Measurements from ENCODE around the gene KLHDC10.
"Not testable (repeated sequence)": the region's sequence is repeated elsewhere in the genome, so short reads cannot be mapped to it uniquely, and the experiment has no call there.

Gene KLHDC10

DNA sequence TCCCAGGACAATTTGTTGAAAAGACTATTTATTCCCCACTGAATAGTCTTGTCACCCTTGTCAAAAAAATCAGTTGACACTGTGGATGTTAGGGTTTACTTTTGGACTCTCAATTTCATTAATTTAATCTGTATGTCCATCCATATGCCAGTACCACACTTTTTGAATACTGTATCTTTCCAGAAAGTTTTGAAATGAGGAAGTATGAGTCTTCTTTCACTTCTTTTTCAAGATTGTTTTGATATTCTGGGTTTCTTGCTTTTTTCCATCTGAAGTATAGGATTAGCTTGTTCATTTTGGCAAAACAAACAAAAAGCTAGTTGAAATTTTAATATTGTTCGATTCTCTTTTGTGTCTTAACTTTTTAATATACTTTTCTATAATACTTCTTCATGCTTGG is 21.7 kb downstream of the KLHDC10 start:
- DNase-seq = no peak
- Mint-ChIP-seq H3K27ac (no peak overlapping the region), H3K9me3 (no peaks in the 10 kb centered on the region), H3K4me3 (no peak overlapping the region), H3K27me3 (no peaks in the 10 kb centered on the region), H3K4me1 (ENCODE audit: low read depth) (peaks cover 35% of the 10 kb centered on the region), H3K36me3 (ENCODE audit: low read depth) (peaks cover 11% of the 10 kb centered on the region)

DNA sequence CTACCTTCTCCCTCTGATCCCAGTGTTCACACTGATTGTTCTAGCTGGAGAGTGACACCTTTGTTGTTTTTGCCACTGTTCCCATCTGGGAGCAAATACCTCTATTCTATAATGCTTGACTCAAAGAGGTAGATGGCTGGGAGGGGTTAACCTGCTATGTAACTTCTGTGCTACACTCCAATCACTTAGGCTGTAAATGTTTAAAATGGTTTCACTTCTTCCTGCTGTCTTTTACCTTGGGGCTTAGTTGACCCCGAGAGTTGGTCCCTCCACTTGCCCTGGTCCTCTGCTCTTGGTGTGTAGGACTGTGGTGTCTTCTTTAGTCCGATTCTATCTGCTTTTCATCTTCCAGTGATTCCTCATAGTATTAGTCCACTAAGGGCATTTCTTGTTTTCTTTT is 22.3 kb downstream of the KLHDC10 start:
- Mint-ChIP-seq H3K4me3 (no peak overlapping the region), H3K4me1 (ENCODE audit: low read depth) (peaks cover 30% of the 10 kb centered on the region), H3K27ac (no peak overlapping the region), H3K9me3 (no peaks in the 10 kb centered on the region), H3K36me3 (ENCODE audit: low read depth) (peaks cover 11% of the 10 kb centered on the region), H3K27me3 (no peaks in the 10 kb centered on the region)
- no peak for DNase-seq

DNA sequence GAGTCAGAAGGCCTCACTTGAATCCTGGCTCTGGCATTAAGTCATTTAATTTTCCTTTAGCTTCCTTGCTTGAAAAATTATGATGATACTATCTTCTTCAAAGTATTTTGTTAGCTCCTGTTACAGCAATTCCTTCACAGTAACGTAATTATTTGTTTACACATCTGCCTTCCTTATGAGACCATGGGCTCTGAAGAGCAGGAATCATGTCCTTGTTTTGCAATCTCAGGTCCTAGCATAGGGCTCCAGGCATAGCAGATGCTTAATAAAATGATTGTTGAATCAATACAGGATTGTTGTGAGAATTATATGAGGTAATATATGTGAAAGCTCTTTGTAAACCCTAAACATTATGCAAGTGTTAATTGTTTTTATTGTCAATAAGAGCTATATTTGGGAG is 25.5 kb downstream of the KLHDC10 start:
- no peak for DNase-seq
- Mint-ChIP-seq H3K27ac (no peak overlapping the region), H3K4me3 (no peak overlapping the region), H3K36me3 (ENCODE audit: low read depth) (peaks cover 5% of the 10 kb centered on the region), H3K27me3 (no peaks in the 10 kb centered on the region), H3K4me1 (ENCODE audit: low read depth) (peaks cover 19% of the 10 kb centered on the region), H3K9me3 (no peaks in the 10 kb centered on the region)

DNA sequence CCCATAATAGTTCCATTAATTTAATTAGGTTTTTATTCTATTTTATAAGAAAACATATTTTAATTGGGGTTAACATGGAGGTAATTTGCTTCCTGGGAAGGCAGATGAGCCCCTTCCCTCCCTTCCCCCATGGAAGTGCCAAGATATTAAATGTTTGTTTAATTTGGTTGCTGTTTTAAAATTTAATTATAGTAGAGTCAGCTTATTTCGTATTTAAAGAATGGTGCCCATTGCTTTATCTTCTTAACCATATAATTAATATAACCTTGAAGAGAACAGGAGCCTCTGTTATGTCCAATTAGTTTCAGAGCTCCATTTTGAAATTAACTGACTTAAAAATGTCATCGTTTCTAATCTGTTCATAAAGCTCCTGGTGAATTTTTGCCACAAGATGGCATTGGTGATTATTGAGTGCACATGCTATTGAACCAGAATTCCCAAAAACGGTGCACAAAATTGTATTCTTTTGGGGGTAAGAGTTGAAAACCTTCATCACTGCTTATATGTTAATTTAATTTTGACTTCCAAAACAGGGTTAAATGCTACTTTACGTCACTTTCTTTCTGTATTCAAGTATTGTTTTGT is 26.0 kb downstream of the KLHDC10 start:
- Mint-ChIP-seq H3K9me3 (no peaks in the 10 kb centered on the region), H3K27me3 (no peaks in the 10 kb centered on the region), H3K27ac (no peak overlapping the region), H3K36me3 (ENCODE audit: low read depth) (no peaks in the 10 kb centered on the region), H3K4me1 (ENCODE audit: low read depth) (peaks cover 14% of the 10 kb centered on the region), H3K4me3 (no peak overlapping the region)
- no peak for DNase-seq

DNA sequence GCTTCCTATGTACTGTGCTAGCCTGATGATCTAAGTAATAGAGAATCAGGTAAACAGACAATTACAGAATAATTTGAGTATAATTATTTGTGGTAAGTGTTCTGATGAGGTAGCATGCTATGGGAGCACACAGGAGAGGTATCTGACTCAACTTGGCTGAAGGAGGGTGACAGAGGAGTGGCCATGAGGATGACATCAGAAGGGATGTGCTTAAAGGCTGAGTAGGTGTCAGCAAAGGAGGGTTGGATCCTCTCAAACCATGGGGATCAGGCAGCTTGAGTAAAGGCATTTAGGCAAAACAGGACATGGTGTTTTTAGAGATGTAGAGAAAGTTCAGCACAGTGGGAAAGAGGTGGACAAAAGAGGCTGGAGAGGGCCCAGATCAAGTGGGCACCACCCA is 29.0 kb downstream of the KLHDC10 start:
- Mint-ChIP-seq H3K27me3 (no peaks in the 10 kb centered on the region), H3K4me3 (no peak overlapping the region), H3K27ac (no peak overlapping the region), H3K4me1 (ENCODE audit: low read depth) (no peaks in the 10 kb centered on the region), H3K36me3 (ENCODE audit: low read depth) (no peaks in the 10 kb centered on the region), H3K9me3 (no peaks in the 10 kb centered on the region)
- DNase-seq = no peak

DNA sequence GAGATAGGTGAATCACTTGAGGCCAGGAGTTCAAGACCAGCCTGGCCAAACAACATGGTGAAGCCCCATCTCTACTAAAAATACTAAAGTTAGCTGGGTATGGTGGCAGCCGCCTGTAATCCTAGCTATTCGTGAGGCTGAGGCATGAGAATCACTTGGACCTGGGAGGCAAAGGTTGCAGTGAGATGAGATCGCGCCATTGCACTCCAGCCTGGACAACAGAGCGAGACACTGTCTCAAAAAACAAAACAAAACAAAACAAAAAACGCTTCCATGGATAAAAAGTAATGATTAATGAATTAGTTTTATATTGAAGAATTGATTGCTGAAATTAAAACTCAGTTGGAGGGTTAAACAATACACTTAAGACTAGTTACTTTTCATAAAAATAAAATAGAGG is 32.3 kb downstream of the KLHDC10 start:
- Mint-ChIP-seq H3K9me3 (no peaks in the 10 kb centered on the region), H3K4me3 (no peak overlapping the region), H3K4me1 (ENCODE audit: low read depth) (no peaks in the 10 kb centered on the region), H3K27ac (no peak overlapping the region), H3K36me3 (ENCODE audit: low read depth) (no peaks in the 10 kb centered on the region), H3K27me3 (no peaks in the 10 kb centered on the region)
- DNase-seq = no peak

DNA sequence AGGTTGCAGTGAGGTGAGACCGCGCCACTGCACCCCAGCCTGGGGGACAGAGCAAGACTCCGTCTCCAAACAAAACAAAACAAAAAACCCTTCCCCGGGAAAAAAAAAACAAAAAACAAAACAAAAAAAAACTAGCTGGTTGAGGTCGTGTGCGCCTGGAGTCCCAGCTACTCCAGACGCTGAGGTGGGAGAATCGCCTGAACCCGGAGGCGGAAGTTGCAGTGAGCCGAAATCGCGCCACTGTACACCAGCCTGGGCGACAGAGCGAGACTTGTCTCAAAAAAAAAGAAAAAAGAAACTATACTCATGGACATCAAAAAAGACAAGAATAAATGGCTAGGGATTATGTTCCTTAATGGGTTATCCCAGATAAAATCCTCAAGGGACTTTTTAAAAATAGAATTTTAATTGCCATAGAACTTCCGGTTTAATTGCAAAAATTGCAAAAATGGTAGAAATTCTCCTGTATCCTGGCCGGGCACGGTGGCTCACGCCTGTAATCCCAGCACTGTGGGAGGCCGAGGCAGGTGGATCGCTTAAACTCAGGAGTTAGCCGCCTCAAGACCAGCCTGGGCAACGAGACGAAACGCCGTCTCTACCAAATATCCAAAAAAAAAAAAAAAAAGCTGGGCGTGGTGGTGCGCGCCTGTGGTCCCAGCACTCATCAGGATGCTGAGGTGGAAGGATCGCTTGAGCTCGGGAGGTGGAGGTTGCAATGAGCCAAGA is 37.8 kb downstream of the KLHDC10 start:
- no peak for DNase-seq
- H3K4me3 Mint-ChIP-seq = no peak overlapping the region
- no peaks in the 10 kb centered on the region for H3K9me3 Mint-ChIP-seq
- H3K27me3 Mint-ChIP-seq = no peaks in the 10 kb centered on the region
- H3K27ac Mint-ChIP-seq = no peak overlapping the region
- no peaks in the 10 kb centered on the region for H3K4me1 Mint-ChIP-seq (ENCODE audit: low read depth)
- H3K36me3 Mint-ChIP-seq (ENCODE audit: low read depth) = no peaks in the 10 kb centered on the region

DNA sequence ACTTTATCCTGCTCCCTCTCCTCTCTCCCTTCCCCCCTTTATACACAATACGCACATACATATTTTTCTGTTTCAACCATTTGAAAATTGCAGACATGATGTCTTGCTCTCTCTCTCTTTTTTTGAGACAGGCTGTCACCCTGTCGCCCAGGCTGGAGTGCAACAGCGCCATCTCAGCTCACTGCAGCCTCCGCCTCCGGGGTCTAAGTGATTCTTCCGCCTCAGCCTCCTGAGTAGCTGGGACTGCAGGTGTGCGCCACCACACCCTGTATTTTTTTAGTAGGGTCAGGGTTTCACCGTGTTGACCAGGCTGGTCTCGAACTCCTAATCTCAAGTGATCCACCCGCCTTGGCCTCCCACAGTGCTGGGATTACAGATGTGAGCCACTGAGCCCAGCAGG is 38.5 kb downstream of the KLHDC10 start:
- Mint-ChIP-seq H3K4me3 (no peak overlapping the region), H3K4me1 (ENCODE audit: low read depth) (no peaks in the 10 kb centered on the region), H3K27ac (no peak overlapping the region), H3K36me3 (ENCODE audit: low read depth) (no peaks in the 10 kb centered on the region), H3K27me3 (no peaks in the 10 kb centered on the region), H3K9me3 (no peaks in the 10 kb centered on the region)
- no peak for DNase-seq

DNA sequence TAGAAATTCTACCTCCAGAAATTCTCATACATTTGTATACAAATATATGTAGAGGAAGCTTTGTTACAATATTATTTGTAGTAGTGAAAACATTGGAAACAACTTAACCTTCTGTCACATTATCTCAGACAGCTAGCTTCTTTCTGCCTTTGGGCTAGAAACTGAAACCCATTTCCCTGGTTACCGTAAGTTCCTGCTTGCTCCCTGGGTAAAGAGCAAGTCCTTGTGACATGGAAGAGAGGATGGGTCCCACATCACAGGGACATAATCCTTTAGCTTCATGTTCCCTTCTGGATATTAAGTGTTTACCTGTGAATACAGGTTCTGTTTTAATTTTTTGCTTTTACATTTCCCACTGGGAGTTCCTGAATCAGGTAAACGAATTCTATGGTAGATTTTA is 41.8 kb downstream of the KLHDC10 start:
- DNase-seq = no peak
- Mint-ChIP-seq H3K27me3 (no peaks in the 10 kb centered on the region), H3K27ac (no peak overlapping the region), H3K36me3 (ENCODE audit: low read depth) (no peaks in the 10 kb centered on the region), H3K4me3 (no peak overlapping the region), H3K9me3 (no peaks in the 10 kb centered on the region), H3K4me1 (ENCODE audit: low read depth) (peaks cover 5% of the 10 kb centered on the region)

DNA sequence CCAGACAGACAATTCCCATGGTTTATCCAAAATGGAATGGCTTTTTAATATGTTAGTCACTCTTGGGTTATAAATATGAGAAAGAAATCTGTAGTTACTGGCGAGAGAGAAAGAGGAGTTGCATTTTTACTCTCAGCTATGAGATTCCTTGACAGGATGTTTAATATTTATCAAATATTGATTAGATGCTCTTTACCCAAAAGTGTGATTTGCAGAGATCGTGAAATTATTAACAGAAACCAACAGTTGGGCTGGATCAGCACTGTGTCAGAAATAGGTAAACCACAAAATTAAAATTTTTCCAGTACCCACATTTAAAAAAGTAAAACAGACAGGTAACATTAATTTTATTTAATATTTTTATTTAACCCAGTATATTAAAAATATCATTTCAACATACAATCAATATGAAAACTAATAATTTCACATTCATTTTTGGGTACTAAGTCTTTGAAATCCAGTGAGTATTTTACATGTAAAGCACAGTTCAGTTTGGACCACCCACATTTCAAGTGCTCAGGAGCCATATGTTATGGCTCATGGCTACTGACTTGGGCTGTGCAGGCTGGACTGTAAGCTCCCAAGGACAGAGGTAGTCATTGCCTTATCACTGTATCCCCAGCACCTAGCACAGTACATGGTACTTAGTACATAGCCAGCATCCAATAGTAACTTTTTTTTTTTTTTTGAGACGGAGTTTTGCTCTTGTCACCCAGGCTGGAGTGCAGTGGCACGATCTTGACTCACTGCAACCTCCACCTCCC is 42.5 kb downstream of the KLHDC10 start:
- Mint-ChIP-seq H3K27ac (no peak overlapping the region), H3K9me3 (no peaks in the 10 kb centered on the region), H3K36me3 (ENCODE audit: low read depth) (no peaks in the 10 kb centered on the region), H3K4me3 (no peak overlapping the region), H3K27me3 (no peaks in the 10 kb centered on the region), H3K4me1 (ENCODE audit: low read depth) (peaks cover 5% of the 10 kb centered on the region)
- DNase-seq = no peak

DNA sequence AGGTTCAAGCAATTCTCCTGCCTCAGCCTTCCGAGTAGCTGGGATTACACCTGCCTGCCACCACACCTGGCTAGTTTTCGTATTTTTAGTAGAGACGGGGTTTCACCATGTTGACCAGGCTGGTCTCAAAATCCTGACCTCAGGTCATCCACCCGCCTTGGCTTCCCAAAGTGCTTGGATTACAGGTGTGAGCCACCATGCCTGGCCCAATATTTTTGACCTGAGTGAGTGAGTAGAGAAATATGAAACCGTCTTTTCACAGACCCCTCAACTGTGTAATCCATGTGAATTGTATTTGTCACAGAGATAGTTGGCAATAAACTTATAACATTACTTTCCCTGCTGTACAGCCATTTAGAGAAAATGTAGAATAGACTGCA is 43.1 kb downstream of the KLHDC10 start:
- H3K27me3 Mint-ChIP-seq; H3K36me3 Mint-ChIP-seq (ENCODE audit: low read depth); H3K4me3 Mint-ChIP-seq; H3K27ac Mint-ChIP-seq; DNase-seq; H3K9me3 Mint-ChIP-seq; H3K4me1 Mint-ChIP-seq (ENCODE audit: low read depth): not testable (repeated sequence)

DNA sequence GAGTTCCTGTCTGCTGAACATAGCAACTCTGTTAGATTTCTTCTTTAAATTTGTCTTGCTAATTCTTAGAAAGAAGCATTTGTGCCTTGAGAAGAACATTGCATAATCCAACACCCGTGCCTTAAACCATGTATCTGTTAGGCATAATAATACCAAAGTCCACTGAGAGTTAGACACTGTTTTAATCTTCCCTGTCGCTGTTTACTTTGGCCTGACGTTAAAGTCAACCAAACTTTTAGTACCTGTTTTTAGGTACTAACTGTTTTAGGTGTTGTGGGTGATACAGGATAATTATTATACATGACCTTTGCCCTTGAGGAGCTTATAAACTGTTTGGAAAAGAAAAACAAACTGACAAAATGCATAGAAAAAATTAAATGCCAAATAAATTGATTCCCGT is 43.6 kb downstream of the KLHDC10 start:
- Mint-ChIP-seq H3K36me3 (ENCODE audit: low read depth) (peaks cover 8% of the 10 kb centered on the region), H3K27me3 (no peaks in the 10 kb centered on the region), H3K4me1 (ENCODE audit: low read depth) (peaks cover 9% of the 10 kb centered on the region), H3K4me3 (no peak overlapping the region), H3K27ac (no peak overlapping the region), H3K9me3 (no peaks in the 10 kb centered on the region)
- no peak for DNase-seq

DNA sequence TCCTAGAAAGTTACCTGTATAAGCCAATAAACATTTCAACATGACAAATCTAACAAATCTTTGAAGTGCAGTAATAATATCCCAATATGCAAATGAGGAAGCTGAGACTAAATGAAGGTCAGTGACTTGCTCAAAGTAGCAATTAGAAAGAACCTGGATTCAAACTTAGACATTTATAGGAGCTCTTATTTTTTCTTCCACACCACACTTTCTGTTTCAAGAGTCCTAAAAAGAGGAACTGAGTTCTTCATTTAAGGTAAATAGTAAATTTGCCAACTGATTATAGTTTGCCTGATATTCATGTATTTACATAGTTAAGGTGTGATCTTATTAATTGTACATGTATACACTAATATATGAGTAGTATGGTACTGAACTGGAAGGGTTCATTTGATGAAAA is 44.0 kb downstream of the KLHDC10 start:
- Mint-ChIP-seq H3K36me3 (ENCODE audit: low read depth) (peaks cover 8% of the 10 kb centered on the region), H3K27ac (no peak overlapping the region), H3K4me3 (no peak overlapping the region), H3K27me3 (no peaks in the 10 kb centered on the region), H3K4me1 (ENCODE audit: low read depth) (peaks cover 9% of the 10 kb centered on the region), H3K9me3 (no peaks in the 10 kb centered on the region)
- no peak for DNase-seq

DNA sequence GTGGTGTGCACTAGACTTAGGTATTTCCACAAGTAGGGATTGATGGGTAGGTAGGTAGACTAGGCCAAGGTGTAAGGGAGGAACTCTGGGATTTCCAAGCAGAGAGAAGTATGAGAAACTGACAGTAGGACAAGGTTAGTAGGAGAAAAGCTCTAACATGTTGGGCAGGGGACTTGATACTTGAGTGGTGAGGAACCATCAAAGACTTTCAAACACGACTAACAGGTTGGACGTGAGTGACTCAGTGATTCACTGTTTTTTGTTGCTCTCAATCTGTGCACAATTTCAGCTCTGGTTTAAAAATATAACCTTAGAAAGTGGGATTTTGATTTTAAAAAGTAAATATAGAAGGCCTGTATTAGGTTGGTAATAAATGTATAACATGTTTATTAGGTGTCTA is 44.4 kb downstream of the KLHDC10 start:
- Mint-ChIP-seq H3K4me1 (ENCODE audit: low read depth) (peaks cover 9% of the 10 kb centered on the region), H3K27me3 (no peaks in the 10 kb centered on the region), H3K27ac (no peak overlapping the region), H3K4me3 (no peak overlapping the region), H3K36me3 (ENCODE audit: low read depth) (peaks cover 10% of the 10 kb centered on the region), H3K9me3 (no peaks in the 10 kb centered on the region)
- no peak for DNase-seq

DNA sequence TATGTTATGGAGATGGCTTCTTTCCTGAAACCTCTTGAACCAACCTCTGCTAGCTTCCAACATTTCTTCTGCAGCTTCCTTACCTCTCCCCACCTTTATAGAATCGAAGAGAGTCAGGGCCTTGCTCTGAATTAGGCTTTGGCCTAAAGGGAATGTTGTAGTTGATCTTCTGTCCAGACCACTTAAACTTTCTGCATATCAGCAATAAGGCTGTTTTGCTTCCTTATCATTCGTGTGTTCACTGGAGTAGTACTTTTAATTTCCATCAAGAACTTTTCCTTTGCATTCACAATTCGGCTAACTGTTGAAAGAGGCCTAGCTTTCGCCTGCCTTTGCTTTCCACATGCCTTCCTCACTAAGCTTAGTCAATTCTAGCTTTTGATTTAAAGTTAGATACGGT is 48.0 kb downstream of the KLHDC10 start:
- Mint-ChIP-seq H3K36me3 (ENCODE audit: low read depth) (peaks cover 42% of the 10 kb centered on the region), H3K27ac (no peak overlapping the region), H3K4me3 (no peak overlapping the region), H3K27me3 (no peaks in the 10 kb centered on the region), H3K9me3 (no peaks in the 10 kb centered on the region), H3K4me1 (ENCODE audit: low read depth) (peaks cover 9% of the 10 kb centered on the region)
- no peak for DNase-seq

Measured in activated T-cell treated with anti-CD3 and anti-CD28 coated beads, Interleukin-2, amount 50 U/mL, for 24 hours (primary cell).